IMR-90 (cell line): ENCODE data around the gene SERF1A.
"Not testable (repeated sequence)": the region's sequence is repeated elsewhere in the genome, so short reads cannot be mapped to it uniquely, and the experiment has no call there.

ENCODE experiments used
- CEBPB ChIP-seq: IDR thresholded peaks from 2 replicates; pipeline ENCODE4 v1.6.1; 2012; ENCODE audit warnings: low read depth, low read length, improper control_type of control experiment
- POLR2A ChIP-seq: IDR thresholded peaks from 2 replicates; pipeline ENCODE4 v1.6.1; 2012; ENCODE audit warnings: mild to moderate bottlenecking, low read depth, low read length

GRCh38 chr5:70896076-70896475 is 4.4 kb upstream of the SERF1A start:
- TF ChIP-seq CEBPB, POLR2A: not testable (repeated sequence)
